Breast epithelium (tissue), 3 donors: ENCODE results near the gene THADA.

Experiments used
- CTCF ChIP-seq, 3 donors: fragments of 450-650 bp; IDR thresholded peaks; one replicate each; pipeline ENCODE4 v1.5.1; 2016 to 2017; ENCODE audit warnings: antibody characterized with exemption in 3 of 3, mild to moderate bottlenecking in 3 of 3, moderate library complexity in 3 of 3
- POLR2AphosphoS5 ChIP-seq, 3 donors: sonication (generic); formaldehyde crosslinking; IDR thresholded peaks; one replicate each; pipeline ENCODE4 v1.6.1; 2017; ENCODE audit warnings: antibody characterized with exemption in 3 of 3

DNA sequence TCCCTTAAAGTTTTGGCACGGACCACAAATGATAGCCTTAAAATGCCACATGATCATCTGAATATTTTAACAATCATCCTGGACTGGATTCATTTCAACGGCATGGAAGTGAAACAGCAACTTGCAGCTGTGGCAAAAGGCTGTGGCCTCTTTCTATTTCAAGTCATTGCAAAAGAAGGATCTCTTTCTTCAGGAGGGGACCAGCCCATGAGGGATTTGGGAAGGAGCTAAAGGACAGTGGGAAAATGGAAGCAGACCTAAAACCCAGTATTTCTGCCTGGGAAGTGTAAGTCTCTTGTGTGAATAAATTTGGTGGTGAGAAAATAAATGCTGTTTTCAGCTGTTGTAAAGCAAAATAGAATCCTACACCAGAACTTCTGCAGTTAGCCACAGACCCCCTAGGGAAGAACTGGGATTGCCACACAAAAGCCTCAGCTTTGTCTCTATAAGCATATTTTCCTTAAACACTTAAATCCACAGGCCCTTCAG lies 262.1 kb downstream of the THADA start:
- no peak for TF ChIP-seq CTCF (IDR thresholded peaks at IDR 0.05)
- TF ChIP-seq POLR2AphosphoS5 (IDR thresholded peaks at IDR 0.05) = peak in 2 of 3 donors; percentile 35 to 50
